Measurements from ENCODE around the gene NR2C1. TPM values are rescaled to one million over a fixed set of nuclear protein-coding genes. Genes with fewer than 3 reads are reported as not detected.
A peak's percentile ranks its signal among the peaks of the same experiment; 100 is the strongest.

The NR2C1 gene
- 10 to 100 TPM; 41.4 to 58.5 (median 46.9) TPM for total RNA-seq
- 56.5 TPM for total RNA-seq (2013)

GRCh38 chr12:95072900-95073697 is at the start of gene NR2C1:
Gene NR2C1, minus strand, starts transcription at chr12:95073618. Its CDS starts 6,234 bp downstream, at chr12:95067384.
- intact Hi-C loops (cut with micrococcal nuclease): loop anchor here (5.0 kb wide), 1 partner anchor 144 kb away; the partner anchor contains the start of genes FGD6 and VEZT
- H3K4me3 Mint-ChIP-seq: peak within 1 kb of the TSS; percentile 94

GRCh38 chr12:95118788-95119179 is 45.4 kb upstream of the NR2C1 start:
- WGBS (ENCODE audit: insufficient coverage): 90% methylated on average over 3 of the region's 3 CpGs
- H3K4me3 ChIP-seq (ENCODE audit: low read length): no peak overlapping the region
- intact Hi-C loops (cut with micrococcal nuclease): no loop called here
- ATAC-seq: no peak
- H3K27me3 Mint-ChIP-seq (ENCODE audit: low read depth in 2 of 2): no peaks in the 10 kb centered on the region
- no peaks in the 10 kb centered on the region for H3K9me3 Mint-ChIP-seq
- H3K36me3 ChIP-seq (ENCODE audit: control insufficient read depth, insufficient read depth, low read length): no peaks in the 10 kb centered on the region
- no peak for TF ChIP-seq CTCF (IDR thresholded peaks at IDR 0.05)
- no peaks in the 10 kb centered on the region for H3K27me3 ChIP-seq (ENCODE audit: control insufficient read depth, insufficient read depth, low read length)
- H3K9me3 ChIP-seq (ENCODE audit: control insufficient read depth, insufficient read depth, low read length): no peaks in the 10 kb centered on the region
- H3K27ac Mint-ChIP-seq: no peak overlapping the region
- H3K27ac ChIP-seq (ENCODE audit: low read length): no peak overlapping the region
- no peak for DNase-seq
- no peaks in the 10 kb centered on the region for H3K36me3 Mint-ChIP-seq
- no peaks in the 10 kb centered on the region for H3K4me1 Mint-ChIP-seq
- no peak overlapping the region for H3K4me3 Mint-ChIP-seq
- no peaks in the 10 kb centered on the region for H3K4me1 ChIP-seq (ENCODE audit: control insufficient read depth, insufficient read depth, low read length)

More at GRCh38 chr12:95072900-95073697, at the start of gene NR2C1:
- Mint-ChIP-seq H3K36me3 (no peaks in the 10 kb centered on the region), H3K27ac (peak within 1 kb of the TSS; percentile 81 to 92), H3K4me1 (peaks cover 7 to 13% of the 10 kb centered on the region in 2 donors), H3K9me3 (no peaks in the 10 kb centered on the region), H3K27me3 (ENCODE audit: low read depth in 2 of 2) (no peaks in the 10 kb centered on the region)
- WGBS (ENCODE audit: insufficient coverage): under 1% methylated on average over 99 of the region's 99 CpGs
- H3K27me3 ChIP-seq (ENCODE audit: control insufficient read depth, insufficient read depth, low read length): no peaks in the 10 kb centered on the region
- no peaks in the 10 kb centered on the region for H3K36me3 ChIP-seq (ENCODE audit: control insufficient read depth, insufficient read depth, low read length)
- TF ChIP-seq CTCF (IDR thresholded peaks at IDR 0.05): no peak
- H3K9me3 ChIP-seq (ENCODE audit: control insufficient read depth, insufficient read depth, low read length): no peaks in the 10 kb centered on the region
- H3K27ac ChIP-seq (ENCODE audit: low read length): peak within 1 kb of the TSS; percentile 81
- ATAC-seq (peak; percentile 97), DNase-seq (peak; percentile 80 to 97)
- peaks cover 14% of the 10 kb centered on the region for H3K4me1 ChIP-seq (ENCODE audit: control insufficient read depth, insufficient read depth, low read length)
- H3K4me3 ChIP-seq (ENCODE audit: low read length): peak within 1 kb of the TSS; percentile 96

- TF ChIP-seq CTCF (IDR thresholded peaks at IDR 0.05): no peak
- no peak overlapping the region for H3K27ac ChIP-seq (ENCODE audit: low read length)
- no peak for DNase-seq
- H3K9me3 ChIP-seq (ENCODE audit: control insufficient read depth, insufficient read depth, low read length): no peaks in the 10 kb centered on the region
- intact Hi-C loops (cut with micrococcal nuclease): no loop called here
- H3K4me3 ChIP-seq (ENCODE audit: low read length): no peak overlapping the region
- H3K36me3 Mint-ChIP-seq: no peaks in the 10 kb centered on the region
- no peaks in the 10 kb centered on the region for H3K27me3 Mint-ChIP-seq (ENCODE audit: low read depth in 2 of 2)
- no peak overlapping the region for H3K4me3 Mint-ChIP-seq
- 94% methylated on average over 2 of the region's 4 CpGs for WGBS (ENCODE audit: insufficient coverage)
- H3K4me1 ChIP-seq (ENCODE audit: control insufficient read depth, insufficient read depth, low read length): no peaks in the 10 kb centered on the region
- no peak overlapping the region for H3K27ac Mint-ChIP-seq
- H3K27me3 ChIP-seq (ENCODE audit: control insufficient read depth, insufficient read depth, low read length): no peaks in the 10 kb centered on the region
- no peaks in the 10 kb centered on the region for H3K9me3 Mint-ChIP-seq
- H3K4me1 Mint-ChIP-seq: no peaks in the 10 kb centered on the region
- ATAC-seq: no peak
- no peaks in the 10 kb centered on the region for H3K36me3 ChIP-seq (ENCODE audit: control insufficient read depth, insufficient read depth, low read length)
Observed at GRCh38 chr12:95118138-95118787, 44.8 kb upstream of the NR2C1 start.

Measured in natural killer cell (primary cell).